Measurements from ENCODE around the gene RPTOR. TPM values are rescaled to one million over a fixed set of nuclear protein-coding genes. Genes with fewer than 3 reads are reported as not detected.

Gene RPTOR
- total and polyA plus RNA-seq, 2 donors (not counting 3 experiments of a cell fraction or from before 2014, with no cell fraction given): 10.7 to 41.8 TPM

- peaks cover 11% of the 10 kb centered on the region for H3K4me1 ChIP-seq (ENCODE audit: control insufficient read depth, extremely low read depth, insufficient read depth, low read length)
- H3K79me2 ChIP-seq (ENCODE audit: control insufficient read depth, insufficient read depth, low read length): no peaks in the 10 kb centered on the region
- no peak overlapping the region for H3K27ac ChIP-seq (ENCODE audit: insufficient read depth, low read depth, low read length)
- peaks cover 0 to 5% of the 10 kb centered on the region in 2 experiments for H3K36me3 ChIP-seq (ENCODE audit: control insufficient read depth in 2 of 2, extremely low read depth in 1 of 2, insufficient read depth in 2 of 2, low read length in 2 of 2)
- dilution Hi-C loops (cut with MboI; ENCODE audit: extremely low pct_ligation_motif_present, low sequenced_read_pairs): no loop called here
- no peak overlapping the region for H3K9ac ChIP-seq (replicated peaks; ENCODE audit: extremely low read depth, insufficient read depth, low read length)
- ChIA-PET CTCF (interaction anchor here (1.1 to 1.7 kb wide), 3 partner anchors 9 to 356 kb away, joined by 3 to 4 read pairs (median 3); no protein-coding TSS in a partner anchor), POLR2A (no interaction called here)
- no peak overlapping the region for H3K4me3 ChIP-seq (replicated peaks in 1 of 3; ENCODE audit: insufficient read depth in 1 of 3, low read depth in 1 of 3, low read length in 3 of 3)
- no peaks in the 10 kb centered on the region for H4K20me1 ChIP-seq (replicated peaks; ENCODE audit: control insufficient read depth, extremely low read depth, insufficient read depth, low read length)
- TF ChIP-seq POLR2A (IDR thresholded peaks at IDR 0.05; ENCODE audit: low read depth, low read length) (no peak), EZH2 (IDR thresholded peaks at IDR 0.05; ENCODE audit: borderline replicate concordance, low read depth, low read length, severe bottlenecking) (no peak), MYC (IDR thresholded peaks at IDR 0.05; ENCODE audit: low read depth, low read length) (no peak), MAX (IDR thresholded peaks at IDR 0.05; ENCODE audit: insufficient read depth, insufficient read length) (no peak), JUN (IDR thresholded peaks at IDR 0.05; ENCODE audit: borderline replicate concordance, insufficient read depth, insufficient read length, low read depth) (no peak), FOS (IDR thresholded peaks at IDR 0.05; ENCODE audit: borderline replicate concordance, insufficient read depth, low read length) (no peak)
- H3K9me3 ChIP-seq (replicated peaks; ENCODE audit: control insufficient read depth, insufficient read depth, low read length): no peaks in the 10 kb centered on the region
- no peak overlapping the region for H3K4me2 ChIP-seq (ENCODE audit: insufficient read depth, low read length)
- no TSS peak for BruUV-seq (replicated peaks)
- H2AFZ ChIP-seq (ENCODE audit: low read depth, low read length): no peak overlapping the region
- H3K27me3 ChIP-seq (ENCODE audit: control insufficient read depth in 2 of 2, insufficient read depth in 2 of 2, low read length in 2 of 2): no peaks in the 10 kb centered on the region
- H3K9me1 ChIP-seq (replicated peaks; ENCODE audit: control insufficient read depth, extremely low read depth, insufficient read depth, low read length): no peaks in the 10 kb centered on the region
- DNase-seq (ENCODE audit: low read depth, low spot score) (no peak), FAIRE-seq (no peak)
- intact Hi-C loops (cut with micrococcal nuclease): no loop called here
Observed at GRCh38 chr17:80783486-80783885, 238.8 kb downstream of the RPTOR start.

GRCh38 chr17:80783971-80784370 is 239.3 kb downstream of the RPTOR start:
- no TSS peak for BruUV-seq (replicated peaks)

More at GRCh38 chr17:80783971-80784370, 239.3 kb downstream of the RPTOR start:
- H3K79me2 ChIP-seq (ENCODE audit: control insufficient read depth, insufficient read depth, low read length): no peaks in the 10 kb centered on the region
- no peak overlapping the region for H3K9ac ChIP-seq (replicated peaks; ENCODE audit: extremely low read depth, insufficient read depth, low read length)
- DNase-seq (ENCODE audit: low read depth, low spot score): no peak
- no peaks in the 10 kb centered on the region for H4K20me1 ChIP-seq (replicated peaks; ENCODE audit: control insufficient read depth, extremely low read depth, insufficient read depth, low read length)
- CTCF ChIA-PET: interaction anchor here (1.1 to 1.7 kb wide), 3 partner anchors 9 to 357 kb away, joined by 3 to 4 read pairs (median 3); no protein-coding TSS in a partner anchor
- H2AFZ ChIP-seq (ENCODE audit: low read depth, low read length): no peak overlapping the region
- no peaks in the 10 kb centered on the region for H3K9me1 ChIP-seq (replicated peaks; ENCODE audit: control insufficient read depth, extremely low read depth, insufficient read depth, low read length)
- TF ChIP-seq CTCF (IDR thresholded peaks at IDR 0.05; ENCODE audit: extremely low read depth in 1 of 2, insufficient read depth in 1 of 2, low read depth in 1 of 2, low read length in 2 of 2) (no peak), GATA2 (IDR thresholded peaks at IDR 0.05; ENCODE audit: insufficient read depth, insufficient read length, low read depth, low read length) (no peak), POLR2AphosphoS5 (IDR thresholded peaks at IDR 0.05; ENCODE audit: insufficient read depth, low read depth, low read length) (no peak), EZH2 (IDR thresholded peaks at IDR 0.05; ENCODE audit: borderline replicate concordance, low read depth, low read length, severe bottlenecking) (no peak)
- no peak for FAIRE-seq
- dilution Hi-C loops (cut with MboI; ENCODE audit: extremely low pct_ligation_motif_present, low sequenced_read_pairs) (no loop called here), intact Hi-C loops (cut with micrococcal nuclease) (no loop called here)
- H3K36me3 ChIP-seq (ENCODE audit: control insufficient read depth in 2 of 2, extremely low read depth in 1 of 2, insufficient read depth in 2 of 2, low read length in 2 of 2): peaks cover 0 to 2% of the 10 kb centered on the region in 2 experiments
- peaks cover 16% of the 10 kb centered on the region for H3K4me1 ChIP-seq (ENCODE audit: control insufficient read depth, extremely low read depth, insufficient read depth, low read length)
- POLR2A ChIA-PET: interaction anchor here (0.7 kb wide), 1 partner anchor 65 kb away, joined by 4 read pairs; no protein-coding TSS in a partner anchor
- no peaks in the 10 kb centered on the region for H3K27me3 ChIP-seq (ENCODE audit: control insufficient read depth in 2 of 2, insufficient read depth in 2 of 2, low read length in 2 of 2)
- no peak overlapping the region for H3K27ac ChIP-seq (ENCODE audit: insufficient read depth, low read depth, low read length)
- H3K4me2 ChIP-seq (ENCODE audit: insufficient read depth, low read length): no peak overlapping the region
- no peak overlapping the region for H3K4me3 ChIP-seq (replicated peaks in 1 of 3; ENCODE audit: insufficient read depth in 1 of 3, low read depth in 1 of 3, low read length in 3 of 3)
- H3K9me3 ChIP-seq (replicated peaks; ENCODE audit: control insufficient read depth, insufficient read depth, low read length): no peaks in the 10 kb centered on the region

Measured in endothelial cell of umbilical vein (primary cell).